ENCODE data around the gene RREB1.

DNA sequence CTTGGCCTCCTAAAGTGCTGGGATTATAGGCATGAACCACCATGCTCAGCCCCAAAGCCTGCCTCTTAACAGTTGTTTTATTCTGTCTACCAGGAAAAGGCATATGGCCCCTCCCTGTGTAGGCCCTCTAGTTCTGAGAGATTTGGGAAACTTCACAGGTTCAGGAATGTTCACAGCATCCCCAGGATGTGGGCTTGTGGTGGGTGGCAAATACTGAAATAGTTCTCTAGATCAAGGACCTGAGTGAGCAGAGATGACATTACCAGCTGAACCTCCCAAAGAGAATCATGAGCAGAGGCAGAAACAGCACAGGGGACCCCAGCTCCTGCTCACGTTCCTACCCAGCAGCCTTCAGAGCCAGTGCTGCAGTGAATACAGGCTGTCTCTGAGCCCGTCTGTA lies 105.7 kb downstream of the RREB1 start:
- TF ChIP-seq, protein P1, sequence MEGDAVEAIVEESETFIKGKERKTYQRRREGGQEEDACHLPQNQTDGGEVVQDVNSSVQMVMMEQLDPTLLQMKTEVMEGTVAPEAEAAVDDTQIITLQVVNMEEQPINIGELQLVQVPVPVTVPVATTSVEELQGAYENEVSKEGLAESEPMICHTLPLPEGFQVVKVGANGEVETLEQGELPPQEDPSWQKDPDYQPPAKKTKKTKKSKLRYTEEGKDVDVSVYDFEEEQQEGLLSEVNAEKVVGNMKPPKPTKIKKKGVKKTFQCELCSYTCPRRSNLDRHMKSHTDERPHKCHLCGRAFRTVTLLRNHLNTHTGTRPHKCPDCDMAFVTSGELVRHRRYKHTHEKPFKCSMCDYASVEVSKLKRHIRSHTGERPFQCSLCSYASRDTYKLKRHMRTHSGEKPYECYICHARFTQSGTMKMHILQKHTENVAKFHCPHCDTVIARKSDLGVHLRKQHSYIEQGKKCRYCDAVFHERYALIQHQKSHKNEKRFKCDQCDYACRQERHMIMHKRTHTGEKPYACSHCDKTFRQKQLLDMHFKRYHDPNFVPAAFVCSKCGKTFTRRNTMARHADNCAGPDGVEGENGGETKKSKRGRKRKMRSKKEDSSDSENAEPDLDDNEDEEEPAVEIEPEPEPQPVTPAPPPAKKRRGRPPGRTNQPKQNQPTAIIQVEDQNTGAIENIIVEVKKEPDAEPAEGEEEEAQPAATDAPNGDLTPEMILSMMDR (IDR thresholded peaks at IDR 0.05): no peak
- TF ChIP-seq POLR2A (IDR thresholded peaks at IDR 0.05): no peak

Measured in testis (tissue), 2 donors.